Erythroblast (primary cell): ENCODE measurements around the gene SH3RF1.

Experiments used
- DNase-seq, 2 experiments: peaks; one replicate each; lab custom pipeline; 2025; lab: John Stamatoyannopoulos, UW
- GATA1 ChIP-seq: IDR thresholded peaks from 2 replicates; pipeline ENCODE4 v1.6.1; 2011; ENCODE audit warnings: low read depth, mild to moderate bottlenecking, control low read depth, low read length, moderate library complexity
- POLR2A ChIP-seq: IDR thresholded peaks from 2 replicates; pipeline ENCODE4 v1.6.1; 2011; ENCODE audit warnings: mild to moderate bottlenecking, low read length

SH3RF1 gene

GRCh38 chr4:169236078-169236477, 34.7 kb downstream of the SH3RF1 start:
- TF ChIP-seq POLR2A (no peak), GATA1 (no peak)
- no peak for DNase-seq

- DNase-seq = no peak
- TF ChIP-seq POLR2A (no peak), GATA1 (no peak)
These were observed 36.5 kb downstream of the SH3RF1 start for GRCh38 chr4:169234137-169234855.

GRCh38 chr4:169233691-169234090, 37.1 kb downstream of the SH3RF1 start:
- DNase-seq = no peak
- TF ChIP-seq GATA1 (no peak), POLR2A (no peak)

GRCh38 chr4:169231647-169232262, 39.0 kb downstream of the SH3RF1 start:
- DNase-seq = no peak
- TF ChIP-seq POLR2A (no peak), GATA1 (no peak)

- no peak for DNase-seq
- TF ChIP-seq POLR2A (no peak), GATA1 (no peak)
These were observed 41.2 kb downstream of the SH3RF1 start for GRCh38 chr4:169229571-169230028.

GRCh38 chr4:169228076-169228475, 42.7 kb downstream of the SH3RF1 start:
- DNase-seq = no peak
- TF ChIP-seq POLR2A (no peak), GATA1 (no peak)

- TF ChIP-seq POLR2A = no peak
- no peak for TF ChIP-seq GATA1
- DNase-seq = no peak
These were observed 44.2 kb downstream of the SH3RF1 start for GRCh38 chr4:169226565-169226964.

- no peak for DNase-seq
- TF ChIP-seq GATA1 (no peak), POLR2A (no peak)
These were observed 44.9 kb downstream of the SH3RF1 start for GRCh38 chr4:169225812-169226211.

- no peak for TF ChIP-seq POLR2A
- no peak for TF ChIP-seq GATA1
- no peak for DNase-seq
These were observed 45.6 kb downstream of the SH3RF1 start for GRCh38 chr4:169225058-169225751.

- no peak for TF ChIP-seq POLR2A
- TF ChIP-seq GATA1 = no peak
- no peak for DNase-seq
These were observed 48.0 kb downstream of the SH3RF1 start for GRCh38 chr4:169222761-169223160.

GRCh38 chr4:169221662-169222061, 49.1 kb downstream of the SH3RF1 start:
- no peak for TF ChIP-seq POLR2A
- no peak for DNase-seq

GRCh38 chr4:169220854-169221411, 49.8 kb downstream of the SH3RF1 start:
- TF ChIP-seq GATA1 (no peak), POLR2A (no peak)
- DNase-seq = no peak

GRCh38 chr4:169220447-169220846, 50.3 kb downstream of the SH3RF1 start:
- no peak for TF ChIP-seq GATA1
- TF ChIP-seq POLR2A = no peak
- DNase-seq = no peak

GRCh38 chr4:169219440-169219839, 51.3 kb downstream of the SH3RF1 start:
- no peak for TF ChIP-seq POLR2A
- no peak for TF ChIP-seq GATA1
- no peak for DNase-seq
